HG03460 (cell line): ENCODE results near the gene IQSEC1.

Source experiments
- ATAC-seq: cut with Tn5 transposase; IDR thresholded peaks from one replicate; pipeline ENCODE4 v1.9.1; 2021; ENCODE audit not compliant: unreplicated experiment

IQSEC1 gene

DNA sequence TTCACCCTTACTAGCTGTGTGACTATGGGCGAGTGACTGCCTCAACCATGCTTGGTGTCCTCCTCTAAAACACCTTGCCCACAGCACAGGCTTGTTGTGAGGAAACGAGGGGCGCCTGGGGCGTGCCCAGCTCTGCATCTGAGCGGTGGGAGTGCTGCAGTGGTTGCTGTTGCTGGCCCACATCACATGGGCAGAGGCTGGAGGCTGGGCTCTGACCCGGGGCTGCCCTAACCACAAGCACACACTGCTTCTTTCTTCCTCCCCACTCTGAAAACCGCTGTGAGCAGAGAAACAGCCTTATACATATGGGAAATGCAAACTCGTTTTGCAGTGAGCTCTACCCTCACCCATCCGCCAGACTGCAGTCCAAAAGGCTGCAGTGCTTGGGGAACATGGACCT lies 157.1 kb downstream of the IQSEC1 start:
- ATAC-seq: no peak

DNA sequence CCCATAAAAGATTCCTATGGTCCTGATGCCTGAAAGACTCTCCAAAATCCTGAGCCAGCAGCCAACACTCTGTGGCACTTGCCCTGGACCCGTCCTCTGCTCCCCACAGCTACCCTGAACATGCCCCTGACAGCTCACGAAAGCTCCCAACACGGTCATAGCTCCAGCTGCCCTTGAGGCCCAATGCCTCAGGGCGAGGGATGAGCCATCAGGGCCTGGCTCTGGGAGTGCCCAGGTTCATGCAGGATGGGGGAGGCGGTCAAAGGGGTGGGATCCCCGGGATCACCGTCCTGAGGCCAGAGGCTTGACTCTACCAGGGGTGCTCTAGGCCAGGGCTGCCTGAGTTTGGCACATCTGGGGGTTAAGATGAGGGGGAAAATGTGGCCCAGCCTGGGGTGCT lies 159.1 kb downstream of the IQSEC1 start:
- no peak for ATAC-seq

DNA sequence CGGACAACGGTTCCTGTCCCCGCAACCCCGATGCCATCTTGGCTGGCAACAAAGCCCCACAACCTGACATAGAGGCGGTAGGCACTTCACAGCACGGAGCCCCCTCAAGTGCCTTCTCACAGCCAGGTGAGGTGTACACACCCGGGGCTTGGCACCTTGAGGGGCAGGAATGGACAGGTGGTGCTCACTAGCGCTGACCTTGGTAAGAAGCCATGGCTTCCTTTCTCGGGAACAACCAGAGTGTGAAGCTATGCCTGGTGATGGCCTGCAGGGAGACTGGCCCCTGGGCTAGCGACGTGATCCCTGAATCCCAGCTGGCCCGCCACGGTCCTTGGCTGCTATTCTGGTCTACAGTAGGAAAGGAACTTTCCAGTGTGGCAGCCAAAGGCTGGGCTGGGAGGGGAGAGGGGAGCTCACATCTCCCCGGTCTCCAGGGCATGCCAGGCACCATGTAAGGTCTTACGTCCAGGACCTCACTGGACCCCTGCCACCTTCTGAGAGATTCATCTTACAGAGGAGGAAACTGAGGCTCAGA lies 161.3 kb downstream of the IQSEC1 start:
- no peak for ATAC-seq

DNA sequence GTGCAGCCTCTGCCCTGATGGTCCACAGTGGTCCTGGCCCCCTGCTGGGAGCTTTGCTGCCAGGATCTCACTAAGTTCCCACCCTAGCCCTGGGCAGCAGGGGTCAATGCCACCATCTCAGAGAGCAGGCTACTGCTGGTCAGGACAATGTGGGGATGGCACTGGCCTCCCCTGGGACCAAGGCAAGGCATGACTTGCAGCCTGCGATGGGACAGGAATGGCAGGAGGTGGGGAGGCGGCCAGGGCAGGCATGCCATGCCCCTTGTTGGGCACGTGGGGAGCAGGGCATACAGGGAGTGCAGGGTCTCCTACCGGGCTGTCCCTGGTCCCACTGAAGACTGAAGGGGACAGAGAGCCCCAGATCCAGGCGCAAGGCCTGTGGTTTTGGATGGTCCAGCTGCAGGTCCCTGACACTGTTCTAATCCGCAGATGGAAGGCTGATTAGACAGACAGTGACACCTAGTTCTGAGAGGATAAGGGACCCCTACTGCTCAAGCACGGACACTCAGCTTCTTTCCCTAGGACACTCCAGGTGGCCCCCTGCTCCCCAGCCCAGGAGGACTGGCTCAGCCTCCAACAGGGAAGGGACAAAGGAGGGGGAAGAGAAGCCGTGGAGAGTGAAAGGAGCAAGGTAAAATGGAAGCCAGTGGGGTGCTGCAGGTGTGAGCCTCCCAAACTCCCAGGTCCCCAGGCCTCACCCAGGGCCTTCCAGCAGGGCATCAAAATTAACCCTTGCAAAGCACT lies 162.7 kb downstream of the IQSEC1 start:
- ATAC-seq: no peak

DNA sequence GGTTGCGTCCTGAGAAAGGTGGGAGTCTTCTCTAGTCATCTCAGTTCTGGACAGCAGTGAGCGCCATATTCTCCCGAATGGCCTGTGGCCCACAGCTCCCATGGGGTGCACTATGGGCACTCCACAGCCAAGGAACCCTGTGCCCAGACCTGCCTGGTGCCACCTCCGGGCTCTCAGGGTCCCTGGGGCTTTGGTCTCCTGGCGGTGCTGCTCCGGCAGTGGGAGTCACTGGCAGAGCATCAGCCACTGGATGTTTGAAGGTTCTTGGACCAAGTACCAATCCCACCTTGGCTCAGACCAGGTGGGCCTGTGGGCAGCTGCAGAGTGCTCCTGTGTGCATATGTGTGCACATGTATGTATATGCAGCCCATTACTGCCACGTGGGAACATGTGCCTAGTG lies 163.5 kb downstream of the IQSEC1 start:
- ATAC-seq: no peak

DNA sequence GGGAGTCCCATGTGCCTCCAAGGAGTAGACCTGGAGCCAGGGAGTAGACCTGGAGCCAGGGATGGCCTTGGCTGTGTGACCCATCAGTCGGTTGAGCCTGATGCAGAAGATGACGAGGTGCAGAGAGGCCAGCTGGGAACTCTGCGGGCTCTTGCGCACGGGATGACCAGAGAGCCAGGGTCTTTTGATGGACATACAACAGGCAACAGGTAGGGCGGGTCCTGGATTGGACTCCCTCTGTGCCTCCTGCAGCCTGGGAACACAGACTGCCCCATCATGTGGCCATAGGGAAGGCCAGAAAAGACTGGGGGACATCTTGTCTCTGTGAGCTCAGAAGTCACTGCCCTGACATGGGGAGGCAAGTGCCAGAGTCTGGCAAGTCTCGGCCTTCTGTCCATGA lies 164.4 kb downstream of the IQSEC1 start:
- ATAC-seq: no peak

DNA sequence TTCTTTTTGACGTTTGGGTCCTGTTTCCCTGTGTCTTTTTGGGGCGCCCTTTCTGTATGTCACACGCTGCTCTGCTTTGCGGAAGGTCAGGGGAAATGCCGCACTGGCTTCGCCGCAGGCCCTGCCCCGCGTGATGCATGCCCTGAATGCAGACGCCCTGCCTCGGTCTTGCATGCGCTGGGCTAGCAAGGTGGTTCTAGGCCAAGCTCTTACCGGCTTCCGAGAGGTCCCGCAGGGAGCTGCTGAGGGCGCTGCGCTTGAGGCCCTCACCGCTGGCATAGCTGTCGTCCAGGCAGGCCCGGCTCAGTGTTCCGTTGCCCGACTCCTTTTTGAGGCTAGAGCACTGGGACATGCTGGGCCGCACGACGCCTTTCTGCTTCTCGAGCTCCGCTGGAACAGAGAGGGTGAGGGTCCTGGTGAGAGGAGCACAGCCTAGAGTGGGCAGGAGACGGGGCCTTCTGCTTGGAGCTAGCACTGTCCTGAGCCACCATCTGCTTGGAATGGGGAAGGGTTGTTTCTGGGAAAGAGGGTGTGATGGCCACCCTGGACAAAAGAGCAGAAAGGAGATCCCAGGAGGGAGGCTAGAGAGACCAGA lies 165.0 kb downstream of the IQSEC1 start:
- ATAC-seq: no peak

DNA sequence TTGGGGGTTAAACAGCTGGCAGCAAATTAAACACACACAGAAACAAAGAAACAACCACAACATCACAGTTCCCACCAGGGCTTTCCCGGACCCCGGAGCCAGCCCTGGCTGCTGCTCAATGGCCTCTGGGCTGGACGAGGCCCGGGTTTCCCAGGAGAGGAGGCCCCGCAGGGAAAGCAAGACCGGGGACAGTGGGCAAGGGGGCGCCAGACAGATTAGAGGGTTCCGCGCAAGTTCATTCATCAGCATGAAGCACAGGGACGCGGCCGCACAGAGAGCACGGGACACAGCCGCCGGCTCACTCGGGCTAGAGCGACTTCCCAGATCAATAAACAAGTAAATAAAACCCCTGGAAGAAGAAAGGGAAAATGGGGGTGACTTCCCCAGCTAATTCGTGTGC lies 165.5 kb downstream of the IQSEC1 start:
- no peak for ATAC-seq

DNA sequence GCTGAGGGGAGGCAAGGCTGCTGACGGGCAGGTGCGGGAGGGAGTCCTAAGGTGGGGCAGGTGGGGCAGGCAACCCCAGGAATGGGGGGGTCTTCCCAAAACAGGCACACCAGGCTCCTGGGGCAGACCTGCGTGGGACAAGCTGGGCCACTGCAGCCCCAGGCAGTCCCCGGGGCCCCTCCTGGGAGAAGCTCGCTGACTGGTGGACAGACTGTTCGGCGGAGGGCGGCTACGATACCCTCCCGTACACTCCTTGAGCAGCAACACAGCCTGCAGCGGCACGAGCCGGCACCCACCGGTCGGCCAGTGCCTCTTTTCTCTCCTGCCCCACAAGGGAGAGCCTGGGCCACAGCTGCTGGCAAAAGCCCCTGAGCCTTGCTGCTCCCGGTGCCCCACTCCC lies 165.9 kb downstream of the IQSEC1 start:
- no peak for ATAC-seq

DNA sequence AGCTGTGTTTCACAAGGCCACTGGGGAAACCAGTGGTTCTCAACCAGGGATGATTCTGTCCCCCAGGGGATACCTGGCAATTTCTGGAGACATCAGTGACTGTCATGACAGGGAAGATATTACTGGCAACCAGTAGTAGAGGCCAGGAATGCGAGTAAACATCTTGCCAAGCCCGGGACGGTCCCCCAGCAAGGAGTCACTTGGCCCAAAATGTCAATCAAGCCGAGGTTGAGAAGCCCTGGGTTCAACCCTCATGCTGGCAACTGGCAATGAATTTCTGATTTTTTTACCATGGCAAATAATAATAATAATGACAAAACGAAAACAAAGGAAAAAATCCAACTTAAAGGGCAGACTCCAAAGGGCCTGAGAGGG lies 166.3 kb downstream of the IQSEC1 start:
- ATAC-seq: no peak

DNA sequence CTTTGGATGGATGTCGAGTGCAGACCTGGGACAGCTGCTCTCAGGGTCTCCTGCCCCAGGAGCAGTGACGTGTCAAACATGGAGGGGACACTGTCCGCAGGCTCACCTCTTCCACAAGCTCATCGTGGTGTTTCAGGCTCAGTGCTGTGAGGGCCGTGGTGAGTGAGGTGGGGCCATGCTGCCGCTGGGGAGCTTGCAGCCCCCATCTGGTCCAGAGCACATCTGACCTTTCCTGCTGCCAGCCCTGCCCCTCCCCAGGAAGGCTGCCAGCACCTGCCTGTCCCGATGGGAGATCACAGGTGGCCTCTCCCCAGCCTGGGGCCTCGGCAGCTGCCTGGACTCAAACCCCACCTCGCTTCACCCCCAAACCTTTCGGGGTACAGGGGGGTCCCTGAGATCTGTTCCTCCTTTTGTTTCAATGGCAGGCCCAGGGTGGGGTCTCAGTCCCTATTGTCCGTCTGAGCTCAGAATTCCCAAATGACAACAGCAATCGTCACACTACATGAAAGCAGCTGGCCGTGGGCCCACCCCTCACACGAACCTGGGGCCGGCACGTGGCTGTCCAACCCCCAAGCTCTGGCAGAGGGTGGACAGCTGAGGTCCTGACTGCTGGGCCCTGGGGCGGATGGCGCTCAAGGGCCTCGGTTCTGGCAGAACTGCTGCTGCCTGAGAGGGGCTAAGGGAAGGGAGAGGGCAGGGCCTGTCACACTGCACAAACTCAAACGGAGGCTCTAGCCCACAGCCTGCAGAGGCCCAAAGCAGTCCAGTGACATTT lies 166.9 kb downstream of the IQSEC1 start:
- no peak for ATAC-seq

DNA sequence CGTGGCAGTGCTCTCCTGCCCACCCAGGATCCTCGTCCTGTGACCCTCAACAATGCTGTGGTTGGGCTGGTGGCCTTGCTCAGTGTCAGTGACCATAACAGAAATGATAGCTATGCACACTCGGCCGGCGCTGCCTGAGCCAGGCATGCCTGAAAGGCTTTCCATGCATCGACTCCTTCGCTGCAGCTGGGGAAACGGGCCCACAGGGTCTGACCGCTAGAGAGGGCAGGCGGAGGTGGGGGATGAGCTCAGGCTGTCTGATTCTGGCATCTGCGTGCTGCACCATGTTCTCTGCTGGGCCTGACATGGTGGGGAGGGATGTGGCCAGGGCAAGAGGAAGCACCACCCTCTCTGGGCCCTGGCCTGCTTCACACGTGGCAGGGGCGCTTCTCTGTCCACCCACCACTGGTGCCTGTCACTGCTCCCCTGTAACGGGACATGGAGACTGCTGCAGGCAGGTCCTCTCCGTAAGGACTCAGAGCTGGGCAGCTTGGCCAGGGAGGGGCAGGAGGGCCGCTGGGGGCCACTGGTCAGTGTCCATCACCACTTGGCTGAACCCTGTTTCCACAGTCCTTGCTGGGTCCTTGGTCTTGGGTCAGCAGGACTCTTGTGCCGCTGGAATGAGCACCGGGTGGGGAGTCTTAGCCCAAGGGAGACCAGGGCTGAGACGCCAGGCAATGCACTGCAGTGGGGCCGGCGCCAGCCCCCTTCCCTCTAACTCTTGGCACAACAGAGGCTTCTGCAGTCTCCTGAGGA lies 167.7 kb downstream of the IQSEC1 start:
- ATAC-seq: no peak

DNA sequence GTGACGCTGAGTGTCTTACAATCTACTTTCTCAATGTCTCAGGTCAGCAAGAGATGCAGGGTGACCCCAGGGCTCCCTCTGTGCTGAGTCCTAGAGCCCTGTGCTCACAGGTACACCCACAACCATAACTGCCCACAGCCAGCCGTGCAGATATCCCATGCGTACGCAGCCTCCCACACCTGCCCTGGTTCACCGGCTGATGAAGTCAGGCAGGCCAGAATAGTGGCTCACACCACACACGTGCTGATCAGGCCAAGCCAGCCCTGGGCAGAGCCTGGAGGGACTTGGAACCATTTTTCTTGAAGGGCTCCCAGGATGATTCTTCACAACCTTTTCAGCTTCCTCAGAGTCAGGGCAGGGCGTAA lies 168.3 kb downstream of the IQSEC1 start:
- ATAC-seq: no peak

DNA sequence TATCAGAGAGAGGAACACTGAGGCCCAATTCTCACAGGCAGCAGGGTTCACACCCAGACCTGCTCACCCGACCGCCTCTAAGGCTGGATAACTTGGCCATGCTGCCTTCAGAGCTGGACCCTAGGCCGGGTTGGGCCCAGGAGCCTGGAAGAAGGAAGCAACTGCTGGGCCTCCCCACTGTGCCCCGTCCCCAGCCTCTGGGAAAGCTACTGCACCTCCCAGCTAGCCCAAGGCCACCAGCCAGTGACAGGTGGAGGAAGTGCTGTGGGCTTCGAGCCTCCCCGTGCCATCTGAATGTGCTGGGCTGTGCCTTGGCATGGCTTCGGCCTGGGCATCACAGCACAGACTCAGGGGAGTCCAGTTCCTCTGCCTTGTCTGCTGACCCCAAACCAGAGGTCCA lies 169.3 kb downstream of the IQSEC1 start:
- no peak for ATAC-seq

DNA sequence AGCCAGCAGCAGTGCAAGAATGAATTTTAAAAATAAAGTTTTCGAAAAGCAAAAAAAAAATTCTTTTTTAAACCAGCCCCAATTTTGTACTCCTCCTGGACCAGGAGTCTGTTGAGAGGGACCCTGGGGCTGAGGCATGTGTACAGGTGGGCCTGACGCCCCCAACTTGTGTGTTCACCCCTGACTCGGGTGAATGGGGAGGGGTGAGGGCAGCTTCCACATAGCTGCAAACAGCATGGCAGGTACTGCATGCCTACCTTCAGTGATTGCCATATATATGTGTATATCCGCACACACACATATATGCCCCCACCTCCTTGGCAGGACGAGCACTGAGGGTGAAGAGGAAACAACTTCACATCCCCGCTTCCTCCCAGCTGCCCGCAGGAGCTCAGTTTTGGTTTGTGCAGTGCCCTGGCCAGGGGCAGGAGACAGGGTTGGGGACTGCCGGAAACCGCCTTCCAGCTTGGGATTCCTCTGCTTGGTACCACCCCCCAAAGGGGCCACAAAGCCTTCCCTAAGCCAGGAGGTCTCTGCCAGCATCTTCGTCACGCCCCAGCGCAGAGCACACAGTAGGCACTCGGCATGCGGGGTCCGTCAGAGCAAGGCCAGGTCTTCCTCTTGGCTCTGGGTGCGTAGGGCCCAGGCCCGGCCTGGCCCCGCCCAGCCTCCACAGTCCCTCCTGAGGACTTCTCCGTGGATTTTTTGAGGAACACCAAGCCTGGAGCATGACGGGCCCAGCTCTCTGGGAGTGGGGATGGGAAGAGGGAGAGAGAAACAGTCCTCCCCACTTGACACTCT lies 170.0 kb downstream of the IQSEC1 start:
- ATAC-seq: no peak

DNA sequence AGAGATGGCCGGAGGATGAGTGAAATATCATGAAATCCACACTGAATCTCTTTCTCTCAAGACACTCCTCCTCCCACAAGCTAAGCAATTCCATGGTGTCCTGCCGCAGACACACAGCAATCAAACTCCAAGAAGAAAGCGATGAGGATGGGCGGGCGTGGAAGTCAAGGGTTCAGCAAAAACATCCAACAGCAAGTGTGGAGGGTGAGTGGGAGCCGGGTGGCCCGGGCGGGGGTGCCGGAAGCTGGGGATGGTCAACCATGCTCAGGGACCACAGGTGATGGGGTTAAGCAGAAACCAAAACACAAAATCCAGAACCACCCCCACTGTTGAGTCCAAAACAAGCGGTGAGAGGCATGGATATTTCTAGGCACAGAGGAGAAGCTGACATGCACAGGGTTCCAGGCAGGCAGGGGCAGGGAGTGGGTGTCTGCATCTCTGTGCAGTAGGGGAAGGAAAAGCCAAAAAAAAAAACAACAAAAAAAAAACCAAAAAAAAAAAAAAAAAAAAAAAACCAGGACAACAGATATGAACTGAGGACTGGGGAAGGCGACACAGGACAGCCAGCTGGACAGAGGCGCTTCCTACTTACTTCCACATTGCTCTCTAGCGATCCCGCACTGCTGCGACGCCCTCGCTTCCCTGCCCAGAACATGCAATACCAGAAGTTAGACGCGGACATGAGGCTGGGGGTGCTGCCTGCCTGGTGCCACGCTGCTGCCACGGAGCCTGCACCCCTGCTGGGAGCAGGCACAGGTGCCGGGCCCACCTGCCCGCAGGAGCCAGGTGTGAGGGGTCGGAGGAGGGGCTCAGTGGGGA lies 170.8 kb downstream of the IQSEC1 start:
- ATAC-seq: no peak

DNA sequence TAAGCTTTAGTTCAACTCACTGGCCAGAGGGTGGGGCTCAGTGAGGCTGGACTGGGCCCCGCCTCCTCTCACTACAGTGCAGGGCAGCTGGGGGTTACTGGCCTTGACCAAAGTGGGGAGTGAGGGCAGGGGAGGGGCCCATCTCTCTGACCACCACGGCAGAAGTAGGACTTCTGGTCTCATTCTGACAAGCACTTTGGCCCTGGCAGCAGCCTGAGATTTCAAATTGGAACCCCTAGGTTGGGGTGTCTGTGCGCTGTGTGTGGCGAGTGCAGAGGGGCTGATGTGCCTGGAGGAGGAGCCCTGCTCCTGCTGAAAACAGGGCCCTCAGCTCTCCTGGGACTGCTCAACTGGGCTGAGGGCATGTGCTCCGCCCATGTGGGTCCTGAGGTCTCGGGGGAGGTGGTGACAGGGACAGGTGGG lies 171.6 kb downstream of the IQSEC1 start:
- no peak for ATAC-seq

DNA sequence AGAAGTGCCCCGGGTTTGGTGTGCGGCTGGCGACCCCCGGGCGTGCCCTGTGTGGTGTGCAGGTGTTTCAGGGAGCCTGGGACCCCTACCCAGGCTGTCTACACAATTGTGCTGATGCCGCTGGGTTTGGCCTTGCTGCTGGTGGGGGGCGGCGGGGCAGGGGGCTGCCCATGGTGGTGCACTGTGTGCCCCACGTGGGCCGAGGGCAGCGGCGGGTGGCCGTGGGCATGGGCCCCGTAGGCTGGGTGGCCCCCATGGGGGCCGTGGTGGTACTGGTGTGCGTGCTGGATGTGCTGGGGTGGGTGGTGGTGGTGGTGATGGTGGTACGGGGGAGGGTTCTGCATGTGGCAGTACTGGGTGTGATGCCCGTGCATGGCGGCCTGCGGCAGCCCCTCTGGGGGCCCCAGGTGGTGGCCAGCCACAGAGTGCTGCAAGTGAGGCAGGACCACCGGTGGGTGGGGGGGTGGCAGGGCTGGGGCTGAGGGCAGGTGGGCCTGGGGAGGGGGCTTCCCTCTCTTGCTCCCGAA lies 172.3 kb downstream of the IQSEC1 start:
- ATAC-seq: no peak

DNA sequence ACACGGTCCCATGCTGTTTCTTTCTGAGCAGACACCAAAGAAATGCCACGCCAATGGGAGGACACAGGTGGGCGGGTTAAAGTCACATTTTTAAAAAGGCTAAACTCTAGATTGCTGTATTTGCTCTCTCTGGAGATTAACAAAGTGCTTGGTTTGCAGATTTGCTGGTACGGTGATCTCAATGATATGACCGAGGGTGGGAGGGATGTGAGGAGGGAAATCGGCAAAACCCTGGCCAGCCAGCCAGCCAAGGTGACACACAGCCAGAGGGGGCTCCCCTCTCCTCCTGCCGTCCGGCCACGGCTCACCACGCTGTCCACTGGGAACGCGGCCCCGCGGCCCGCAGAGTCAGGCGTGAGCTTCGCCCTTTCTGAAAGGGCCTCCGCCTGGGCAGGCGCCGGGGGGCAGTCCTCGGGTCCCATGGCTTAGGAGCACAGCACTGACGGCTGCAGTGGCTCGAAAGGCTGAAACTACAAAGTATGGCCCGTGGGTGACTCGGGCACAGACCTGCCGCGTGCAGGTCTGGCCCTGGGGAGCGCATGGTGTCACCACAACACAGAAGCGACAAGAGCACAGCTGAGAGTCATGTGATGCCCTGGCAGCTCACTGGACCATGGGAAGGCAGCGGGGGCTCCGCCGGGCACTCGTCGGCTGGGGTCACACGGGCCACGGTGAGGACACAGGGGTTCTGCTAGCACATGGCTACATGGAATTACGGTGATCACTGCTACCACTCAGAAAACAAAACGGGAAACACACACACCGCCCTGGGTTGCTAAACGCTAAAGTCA lies 174.1 kb downstream of the IQSEC1 start:
- ATAC-seq: no peak
